ENCODE results near the gene TBC1D9B.

The TBC1D9B gene

DNA sequence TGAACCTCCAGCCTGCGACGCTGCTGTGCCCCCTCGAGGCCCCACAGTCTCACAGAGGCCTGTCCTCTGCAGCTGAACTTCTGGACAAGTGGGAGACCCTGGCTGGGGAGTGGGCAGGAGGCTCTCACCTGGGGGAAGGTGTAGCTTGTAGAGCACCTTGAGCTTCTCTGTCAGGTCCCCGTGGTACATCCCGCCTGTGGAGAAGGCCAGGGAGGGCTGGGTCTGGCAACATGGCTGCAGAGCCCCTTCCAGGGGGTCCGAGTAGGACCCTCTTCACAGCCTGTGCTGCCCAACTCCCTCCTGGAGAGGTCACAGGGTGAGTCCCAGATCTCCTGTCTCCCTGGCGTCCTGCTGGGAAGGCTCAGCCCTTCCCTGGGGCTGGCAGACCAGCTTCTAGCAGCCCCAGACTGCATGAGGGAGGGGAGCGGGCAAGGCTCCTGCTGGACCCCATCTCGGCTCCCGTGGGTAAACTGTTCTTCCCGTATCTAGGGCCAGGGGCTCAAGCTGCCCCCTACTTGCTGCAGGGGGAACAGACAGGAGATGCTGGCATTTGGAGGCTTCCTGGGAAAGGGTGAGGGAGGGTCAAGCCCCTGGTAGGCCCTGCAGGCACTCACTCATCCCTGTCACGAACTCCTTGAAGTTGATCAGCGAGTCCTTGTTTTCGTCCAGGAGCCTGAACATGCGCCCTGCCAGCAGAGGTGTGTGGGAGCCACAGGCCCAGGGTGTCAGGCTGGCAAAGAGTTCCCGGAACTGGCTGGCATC is 37.9 kb downstream of the TBC1D9B start:
- no peak for DNase-seq (ENCODE audit: low spot score)

DNA sequence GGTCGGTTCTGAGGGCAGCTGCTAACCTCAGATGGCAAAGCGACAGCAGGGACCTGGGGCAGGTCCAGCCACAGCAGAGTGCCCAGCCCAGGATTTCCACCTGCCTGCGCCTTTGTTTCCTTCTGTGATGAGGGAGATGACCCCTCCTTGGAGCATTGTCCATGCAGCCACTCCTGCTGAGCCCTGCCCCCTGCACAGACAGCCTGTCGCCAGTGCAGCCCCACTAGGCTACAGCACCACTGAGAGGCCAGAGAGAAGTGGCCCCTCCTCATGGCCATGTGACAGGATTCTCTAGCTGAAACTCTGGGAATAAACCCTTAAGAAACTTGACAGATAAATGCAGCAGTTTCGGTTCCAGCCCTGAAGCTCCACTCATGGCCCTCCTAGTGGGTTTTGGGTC is 38.6 kb downstream of the TBC1D9B start:
- DNase-seq (ENCODE audit: low spot score): no peak

DNA sequence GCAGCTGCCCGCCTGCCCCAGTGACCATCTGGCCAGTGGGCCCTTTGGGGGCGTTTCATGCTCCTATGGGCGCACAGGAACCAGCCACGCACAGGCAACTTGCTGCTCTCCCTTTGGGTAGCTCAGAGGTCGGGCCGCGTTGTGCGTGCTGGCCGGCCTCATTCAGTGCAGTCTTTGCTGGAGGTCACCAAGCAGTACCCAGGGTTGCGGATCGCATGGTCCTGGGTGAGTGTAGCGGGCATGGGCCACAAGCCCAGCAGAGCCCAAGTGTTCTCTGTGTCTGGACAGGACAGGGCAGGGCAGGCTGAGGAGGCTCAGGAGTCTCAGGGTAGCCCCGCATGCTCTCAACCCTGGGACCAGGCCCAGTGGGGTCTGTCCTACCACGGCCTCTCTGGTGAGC is 39.2 kb downstream of the TBC1D9B start:
- no peak for DNase-seq (ENCODE audit: low spot score)

DNA sequence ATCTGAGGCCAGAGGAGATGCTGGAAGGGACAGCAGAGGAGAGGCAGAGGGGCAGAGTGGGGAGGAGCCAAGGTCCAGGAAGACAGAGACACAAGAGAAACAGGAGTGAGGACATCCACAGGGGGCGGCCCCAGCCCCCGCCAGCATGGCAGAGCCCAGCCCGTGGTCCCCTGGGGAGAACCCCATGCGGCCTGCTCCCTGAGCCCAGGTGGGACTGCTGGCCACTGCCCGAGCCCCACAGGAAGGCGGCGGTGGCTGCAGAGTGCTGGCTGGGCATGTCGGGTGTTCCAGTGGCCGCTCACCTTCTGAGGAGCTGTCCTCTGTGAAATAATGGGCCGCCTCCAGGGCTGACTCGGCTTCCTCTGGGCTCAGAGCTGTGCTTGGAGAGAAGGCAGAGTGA is 40.2 kb downstream of the TBC1D9B start:
- no peak for DNase-seq (ENCODE audit: low spot score)

DNA sequence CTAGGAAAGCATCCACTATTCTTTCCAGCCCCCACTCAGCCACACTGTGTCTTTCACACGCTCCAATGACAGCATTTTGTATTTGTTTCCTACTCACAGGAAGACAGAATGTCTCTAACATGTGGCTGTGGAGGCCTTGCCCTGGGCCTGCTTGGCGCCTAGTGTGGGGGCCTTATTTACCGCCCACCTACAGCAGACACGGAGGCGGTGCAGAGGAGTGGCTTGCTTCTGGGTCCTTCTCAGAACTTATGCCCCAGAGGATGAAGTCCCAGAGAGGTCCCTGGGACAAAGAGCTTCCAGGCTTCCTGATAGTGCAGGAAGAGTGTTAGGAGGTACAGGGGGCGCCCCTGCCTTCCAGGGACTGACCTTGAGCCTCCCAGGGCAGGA is 40.6 kb downstream of the TBC1D9B start:
- DNase-seq (ENCODE audit: low spot score): no peak

DNA sequence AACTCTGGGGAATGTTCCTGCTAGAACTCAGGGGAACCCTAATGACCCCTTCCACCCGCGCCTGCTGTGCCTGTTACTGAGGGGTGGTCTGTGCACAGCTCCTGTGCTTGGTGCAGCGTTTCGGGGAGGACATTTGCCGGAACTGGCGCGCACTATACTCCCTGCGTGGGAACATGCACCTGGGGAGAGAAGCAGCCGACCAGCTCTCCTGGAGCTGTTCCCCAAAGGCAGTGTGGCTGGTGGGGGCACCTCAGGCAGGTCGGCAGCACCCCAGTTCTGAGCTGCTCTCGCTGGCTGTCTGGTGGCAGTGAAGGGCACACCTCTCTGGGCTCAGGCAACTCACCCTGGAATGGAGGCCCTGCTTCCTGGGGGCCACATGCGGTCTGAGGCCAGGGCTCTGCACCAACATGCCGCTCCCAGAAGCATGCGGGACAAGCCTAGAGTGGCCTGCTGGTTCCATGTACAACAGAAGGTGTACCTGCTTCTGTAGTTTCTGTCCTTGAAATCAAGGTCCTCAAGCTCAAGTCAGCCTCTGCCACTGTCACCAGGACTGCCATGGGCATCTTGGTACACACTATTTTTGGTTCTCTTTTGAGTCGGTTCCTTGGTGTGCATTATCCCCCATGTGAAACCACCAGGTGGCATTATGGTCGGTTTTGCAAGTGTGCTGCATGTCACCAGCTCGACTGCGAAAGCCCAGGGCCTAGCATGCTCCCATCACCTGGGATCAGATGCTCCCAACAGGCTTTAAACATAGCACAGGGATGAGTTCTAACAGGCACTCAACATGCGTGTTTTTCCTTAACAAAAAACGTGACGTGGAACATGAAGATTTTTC is 41.2 kb downstream of the TBC1D9B start:
- no peak for DNase-seq (ENCODE audit: low spot score)

DNA sequence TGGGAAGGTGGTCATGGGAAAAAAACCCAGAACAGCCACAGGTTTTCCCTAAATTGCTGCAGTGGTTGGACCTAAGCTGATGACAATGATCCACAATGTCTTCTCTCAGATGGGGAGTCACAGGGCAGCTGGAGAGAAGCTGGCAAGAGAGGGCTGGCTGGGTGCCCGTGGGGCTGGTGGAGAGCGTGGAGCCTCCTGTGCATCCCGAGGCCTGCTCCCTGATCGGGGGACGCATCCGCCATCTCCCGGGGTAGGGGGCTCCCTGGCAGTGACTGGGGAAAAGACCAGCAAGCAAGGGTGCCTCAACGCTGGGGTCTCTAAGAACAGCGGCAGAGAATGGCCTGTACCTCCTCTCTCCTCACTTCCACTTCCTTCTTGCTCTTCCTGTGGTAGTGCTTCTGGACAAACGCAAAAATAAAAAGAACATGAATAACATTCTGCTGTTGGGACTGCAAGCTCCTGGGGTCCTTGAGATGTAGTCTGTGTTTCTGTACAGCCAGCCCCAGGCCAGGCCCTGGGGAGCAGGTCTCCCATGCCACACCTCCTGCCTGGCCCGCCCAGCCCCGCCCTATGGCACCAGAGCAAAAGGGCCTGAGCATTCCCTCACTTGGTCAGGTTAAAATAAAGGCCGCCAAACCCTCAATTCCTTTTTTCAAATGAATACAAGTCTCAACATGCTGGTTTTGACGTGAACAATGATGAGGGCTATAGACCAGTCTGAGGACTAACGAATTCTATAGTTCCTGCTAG is 42.0 kb downstream of the TBC1D9B start:
- peak; percentile 74 for DNase-seq (ENCODE audit: low spot score)

DNA sequence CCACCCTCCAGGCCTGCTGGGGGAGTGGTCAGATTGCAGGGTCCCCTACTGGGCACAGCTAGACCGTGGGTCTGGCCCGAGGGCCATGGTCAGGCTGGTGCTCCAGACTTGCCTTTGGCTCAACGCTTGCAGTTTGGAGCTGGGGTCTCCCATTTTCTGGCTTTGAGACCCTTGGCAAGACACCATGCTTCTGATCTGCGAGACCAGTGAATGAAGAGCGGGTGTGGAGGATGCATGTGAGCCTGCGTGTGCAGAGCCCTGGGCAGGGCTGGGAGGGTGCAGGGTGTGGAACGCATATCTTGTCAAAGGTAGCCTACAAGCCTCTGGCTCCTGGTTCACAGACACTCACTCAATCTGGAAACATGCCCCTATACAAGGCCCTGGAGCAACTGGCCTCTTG is 43.0 kb downstream of the TBC1D9B start:
- DNase-seq (ENCODE audit: low spot score): no peak

DNA sequence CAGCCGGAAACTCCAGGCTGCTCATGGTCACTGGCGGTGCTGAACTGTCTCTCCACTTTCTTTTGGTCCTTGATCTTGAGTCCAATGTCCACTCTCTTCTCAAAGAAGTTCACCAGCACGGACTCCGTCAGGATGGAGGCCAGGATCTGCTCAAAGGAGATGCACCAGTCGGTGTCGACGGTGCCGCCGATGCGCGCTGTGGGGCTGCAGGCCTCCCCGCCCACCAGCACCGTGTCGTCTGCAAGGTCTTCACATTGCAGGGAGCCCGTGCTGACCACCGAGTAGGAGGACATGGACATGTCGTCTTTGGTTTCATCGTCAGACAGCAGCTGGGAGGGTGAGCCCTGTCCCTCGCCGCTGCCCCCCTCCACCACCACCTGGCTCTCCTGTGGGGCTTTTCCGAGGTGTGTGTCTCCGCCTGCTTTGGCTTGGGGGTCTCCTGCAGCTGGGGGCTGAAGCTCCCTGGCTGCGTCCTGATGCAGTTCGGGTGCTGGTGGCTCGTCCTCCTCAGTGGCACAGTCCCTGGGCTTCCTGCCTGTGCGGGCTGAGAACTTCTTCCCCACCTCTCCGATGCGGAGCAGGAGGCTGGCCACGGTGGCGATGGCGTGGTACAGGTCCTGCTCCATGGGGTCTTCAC is 44.1 kb downstream of the TBC1D9B start:
- DNase-seq (ENCODE audit: low spot score): no peak

DNA sequence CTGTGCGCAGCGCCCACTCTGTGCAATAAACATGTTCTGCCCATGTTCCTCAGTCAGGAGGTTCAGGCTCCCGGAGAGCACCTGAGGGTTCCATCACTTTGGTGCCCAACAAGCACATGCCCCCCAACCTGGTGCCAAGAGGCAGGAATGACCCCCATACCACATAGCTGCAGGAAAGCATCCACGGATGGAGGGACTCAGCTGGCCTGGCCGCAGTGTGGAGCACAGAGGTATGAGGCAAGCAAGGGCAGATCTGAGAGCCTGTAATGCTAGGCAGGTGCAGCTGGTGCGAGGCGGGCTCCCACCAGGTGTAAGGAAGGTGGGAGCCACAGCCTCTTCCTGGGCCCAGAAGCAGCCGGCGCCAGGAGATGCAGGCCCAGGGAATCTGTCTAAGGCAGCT is 44.8 kb downstream of the TBC1D9B start:
- DNase-seq (ENCODE audit: low spot score): no peak

DNA sequence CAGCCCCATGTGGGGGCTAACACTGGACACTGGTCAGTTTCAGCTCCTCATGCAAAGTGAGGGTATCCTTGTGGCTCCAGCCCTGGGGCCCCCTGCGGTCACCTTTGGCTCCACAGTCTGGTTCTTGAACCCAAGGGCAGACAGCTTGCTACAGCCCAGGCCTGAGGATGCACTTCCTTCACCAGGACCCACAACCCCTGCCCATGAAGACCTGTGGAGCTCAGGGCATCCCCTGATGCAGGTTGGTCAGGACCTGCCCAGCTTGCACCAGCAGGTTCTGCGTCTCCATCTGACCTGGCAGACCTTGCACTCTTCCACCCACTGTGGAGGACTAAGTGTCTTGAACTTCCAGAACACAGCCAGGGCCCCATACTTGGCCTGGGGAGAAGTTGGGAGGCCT is 45.4 kb downstream of the TBC1D9B start:
- no peak for DNase-seq (ENCODE audit: low spot score)

DNA sequence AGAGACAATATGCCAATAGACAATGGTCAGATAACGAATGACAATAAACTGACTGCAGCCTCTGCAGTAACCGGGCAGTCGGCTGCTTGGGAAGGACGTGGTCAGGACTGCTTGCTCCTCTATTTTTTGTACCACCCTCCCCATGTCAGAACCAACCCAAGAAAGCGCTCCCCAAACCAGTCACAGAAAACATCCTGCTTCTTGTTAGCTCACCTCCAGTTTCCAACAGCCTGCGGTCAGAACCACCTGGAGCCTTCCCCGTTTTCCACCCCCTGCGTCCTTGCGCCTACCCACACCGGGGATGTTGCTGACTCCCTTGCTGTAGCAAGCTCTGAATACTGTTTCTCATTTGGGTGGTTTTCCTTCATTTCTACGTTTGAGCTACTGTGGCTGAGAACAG is 47.4 kb downstream of the TBC1D9B start:
- no peak for DNase-seq (ENCODE audit: low spot score)

DNA sequence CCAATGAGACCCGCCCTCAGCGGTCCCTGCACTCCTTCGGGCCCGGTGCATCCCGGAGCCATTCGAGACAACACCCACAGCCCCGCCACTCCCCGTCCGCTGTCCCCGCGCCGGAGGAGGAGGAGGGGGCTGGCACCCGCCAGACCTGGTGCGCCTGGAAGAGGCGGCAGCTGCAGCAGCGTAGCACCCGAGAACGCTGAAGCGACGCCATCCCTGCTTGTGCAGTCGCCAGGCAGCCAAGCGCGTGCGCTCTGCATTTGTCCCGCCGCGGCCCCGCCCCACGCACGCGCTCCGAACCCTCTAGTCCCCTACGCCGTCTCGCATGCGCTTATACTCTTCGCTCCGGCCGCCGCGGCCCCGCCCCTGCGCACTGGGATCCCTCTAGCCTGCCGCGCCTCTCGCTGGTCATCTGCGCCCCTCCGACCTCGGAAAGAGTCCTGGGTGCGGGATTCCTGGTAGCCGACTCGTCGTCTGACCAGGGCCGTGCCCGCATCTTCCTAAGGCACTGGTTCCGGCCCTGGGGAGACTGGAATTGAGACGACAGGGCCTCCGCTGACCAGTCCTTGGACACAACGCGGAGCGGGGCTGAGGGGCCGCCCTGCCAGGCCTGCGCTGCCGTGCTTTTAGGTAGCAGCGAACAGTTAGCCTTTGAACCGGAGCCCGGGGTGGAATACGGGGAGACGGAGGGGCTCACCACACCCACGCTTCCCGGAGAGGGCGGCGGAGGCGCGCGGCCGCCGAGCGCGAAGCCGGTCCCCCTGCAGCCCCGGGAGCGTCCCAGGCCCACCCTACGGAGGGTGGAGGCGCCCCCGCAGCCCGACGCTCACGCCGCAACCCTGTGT is 48.9 kb downstream of the TBC1D9B start, which contains the start of gene MRNIP:
MRNIP (minus strand) TSS at position 232 of the 842 bp plus-strand sequence; CDS start at position 211, 21 bp downstream.
- DNase-seq (ENCODE audit: low spot score): peak; percentile 96

DNA sequence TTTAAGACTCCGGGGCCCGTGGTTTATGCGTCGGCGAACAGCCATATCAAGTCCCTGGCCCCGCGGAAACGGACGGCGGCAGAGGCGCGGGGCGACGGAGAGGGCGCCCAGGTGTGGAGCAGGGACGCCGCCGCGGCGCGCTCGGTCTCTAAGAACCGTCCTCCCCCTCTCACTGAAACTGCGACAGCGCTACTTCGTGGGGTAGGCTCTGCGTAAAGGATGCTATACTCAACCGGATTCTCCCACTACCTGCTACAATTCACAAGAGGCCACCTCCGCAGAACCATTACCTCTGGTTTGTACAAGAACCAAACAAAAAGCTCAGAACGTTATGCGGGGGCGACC is 49.5 kb downstream of the TBC1D9B start:
- no peak for DNase-seq (ENCODE audit: low spot score)

DNA sequence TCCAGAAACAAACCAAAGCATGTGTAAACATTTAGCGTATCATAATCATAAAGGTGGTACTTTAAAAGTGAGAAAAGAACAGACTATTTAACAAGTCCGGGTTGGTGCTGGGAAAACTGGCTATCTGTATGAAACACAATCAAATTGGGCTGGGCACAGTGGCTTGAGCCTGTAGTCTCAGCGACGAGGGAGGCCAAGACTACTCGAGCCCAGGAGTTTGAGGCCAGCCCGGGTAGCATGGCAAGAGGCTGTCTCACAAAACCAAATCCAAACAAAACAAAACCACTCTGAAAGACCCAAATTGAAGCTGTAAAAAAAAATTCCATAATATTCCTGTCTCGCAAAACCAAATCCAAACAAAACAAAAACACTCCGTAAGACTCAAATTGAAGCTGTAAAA is 53.3 kb downstream of the TBC1D9B start:
- DNase-seq (ENCODE audit: low spot score): no peak

DNA sequence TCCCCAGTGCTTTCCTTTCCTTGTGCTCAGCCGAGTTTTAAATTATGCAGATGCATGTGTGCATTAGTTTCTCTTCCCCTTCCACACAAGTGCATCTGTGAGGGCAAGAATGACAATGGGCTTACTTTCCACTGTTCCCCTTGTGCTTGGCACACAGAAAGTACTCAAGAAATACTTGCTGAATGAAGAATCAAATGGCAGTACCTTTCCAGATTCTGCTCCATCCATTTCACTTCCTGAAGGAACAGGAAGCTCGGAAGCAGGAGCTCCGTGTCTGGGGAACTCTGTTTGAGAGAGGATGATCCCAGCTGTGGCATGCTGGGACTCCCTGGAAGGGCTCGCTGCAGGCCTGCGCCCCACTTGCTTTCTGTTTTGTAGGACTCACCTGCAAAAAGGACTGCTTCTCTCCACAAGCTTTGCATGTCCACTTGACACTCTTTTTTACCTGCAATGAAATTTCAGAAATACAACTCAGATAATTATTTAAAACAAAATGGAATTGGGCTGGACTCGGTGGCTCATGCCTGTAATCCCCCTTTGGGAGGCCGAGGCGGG is 54.6 kb downstream of the TBC1D9B start:
- no peak for DNase-seq (ENCODE audit: low spot score)

DNA sequence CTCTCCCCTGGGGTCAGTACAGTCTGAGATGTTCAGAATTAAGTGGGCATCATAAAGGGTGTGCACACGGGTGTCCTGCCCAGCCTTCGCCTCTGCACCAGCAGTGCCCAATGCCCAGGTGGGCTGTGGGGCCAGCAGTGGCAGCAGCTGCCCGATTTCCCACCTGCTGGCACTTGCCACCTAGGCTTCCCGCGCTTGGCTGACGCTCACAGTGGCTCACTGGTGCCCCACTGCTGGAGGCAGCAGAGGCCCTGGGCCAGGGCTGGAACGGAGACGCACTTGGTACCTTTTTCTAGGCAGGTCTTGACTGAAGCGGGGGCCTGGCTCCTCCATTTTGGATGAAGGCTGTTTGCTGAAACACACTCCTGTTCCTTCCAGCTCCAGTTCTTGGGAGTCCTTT is 66.1 kb downstream of the TBC1D9B start:
- DNase-seq (ENCODE audit: low spot score): no peak

DNA sequence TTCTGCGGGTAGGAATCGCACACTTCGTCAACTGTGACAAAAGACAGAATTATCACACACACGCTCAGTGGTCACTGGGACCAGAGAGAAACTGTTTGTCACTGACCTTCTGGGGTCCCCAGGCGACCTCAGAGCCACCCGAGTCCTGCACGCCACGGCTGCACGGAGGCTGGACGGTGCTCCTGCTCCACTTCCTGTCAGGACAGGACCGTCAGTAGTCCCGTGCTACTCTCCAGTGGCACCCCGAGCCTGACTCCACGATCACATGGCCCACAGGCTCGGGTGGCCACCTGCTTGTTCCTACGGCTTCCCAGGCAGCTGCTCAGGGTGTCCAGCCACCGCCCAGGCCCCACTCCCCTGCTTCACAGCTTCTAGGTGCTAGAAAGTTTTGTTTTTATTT is 66.9 kb downstream of the TBC1D9B start:
- no peak for DNase-seq (ENCODE audit: low spot score)

DNA sequence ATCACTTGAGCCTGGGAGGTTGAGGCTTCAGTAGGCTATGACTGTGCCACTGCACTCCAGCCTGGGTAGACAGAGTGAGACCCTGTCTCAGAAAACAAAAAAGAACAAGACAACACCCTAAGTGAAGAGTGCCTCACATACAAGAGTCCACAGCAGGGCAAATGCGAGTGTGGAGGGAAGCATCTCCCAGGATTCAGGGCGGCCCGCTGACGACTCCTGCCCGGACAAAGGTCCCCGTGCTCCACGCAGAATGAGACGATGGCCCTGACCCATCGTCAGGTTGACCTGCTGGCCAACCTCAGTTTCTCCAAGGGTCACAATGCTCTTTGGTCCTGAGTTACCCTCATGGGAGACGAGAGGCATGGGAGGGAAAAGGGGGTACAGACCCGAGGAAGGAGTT is 67.4 kb downstream of the TBC1D9B start:
- DNase-seq (ENCODE audit: low spot score): no peak

DNA sequence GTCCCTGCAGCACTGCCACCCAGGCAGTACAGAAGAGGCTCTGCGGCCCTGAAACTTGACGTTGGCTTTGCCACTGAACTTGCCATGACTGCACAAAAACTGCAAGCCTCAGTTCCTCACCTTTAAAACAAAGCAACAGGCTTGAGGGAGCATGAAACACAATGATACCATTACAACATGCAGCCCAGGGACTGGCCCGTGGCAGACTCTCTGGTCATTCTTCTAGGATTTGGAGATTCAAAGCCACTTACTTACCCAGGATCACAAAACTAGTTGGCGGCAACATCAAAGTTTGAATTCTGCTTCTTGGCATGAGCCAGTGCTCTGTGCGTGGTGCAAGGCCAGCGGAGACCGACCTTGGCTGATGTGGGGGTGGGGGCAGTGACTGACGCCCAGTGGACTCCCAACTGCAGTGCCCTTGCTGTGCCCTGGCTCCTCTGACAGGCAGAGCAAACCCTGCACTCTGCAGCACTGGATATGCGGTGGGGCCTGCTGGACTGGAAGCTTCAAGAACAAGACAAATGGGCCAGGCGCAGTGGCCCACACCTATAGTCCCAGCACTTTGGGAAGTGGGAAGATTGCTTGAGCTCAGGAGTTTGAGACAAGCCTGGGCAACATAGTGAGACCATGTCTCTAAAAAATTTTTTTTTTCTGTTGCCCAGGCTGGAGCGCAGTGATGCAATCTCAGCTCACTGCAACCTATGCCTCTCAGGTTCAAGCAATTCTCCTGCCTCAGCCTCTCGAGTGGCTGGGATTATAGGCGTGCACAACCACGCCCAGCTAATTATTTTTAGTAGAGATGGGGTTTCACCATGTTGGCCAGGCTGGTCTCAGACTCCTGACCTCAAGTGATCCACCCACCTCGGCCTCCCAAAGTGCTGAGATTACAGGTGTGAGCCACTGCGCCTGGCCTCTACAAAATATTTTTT is 68.1 kb downstream of the TBC1D9B start:
- DNase-seq (ENCODE audit: low spot score): no peak

Data from globus pallidus (tissue), 1 donor.